GM21786 (cell line): Measurements from ENCODE around the gene OSTC.
"Not testable (repeated sequence)": the region's sequence is repeated elsewhere in the genome, so short reads cannot be mapped to it uniquely, and the experiment has no call there.

Experiments used
- ATAC-seq: cut with Tn5 transposase; IDR thresholded peaks from one replicate; pipeline ENCODE4 v1.9.1; 2021; ENCODE audit not compliant: unreplicated experiment

The OSTC gene

DNA sequence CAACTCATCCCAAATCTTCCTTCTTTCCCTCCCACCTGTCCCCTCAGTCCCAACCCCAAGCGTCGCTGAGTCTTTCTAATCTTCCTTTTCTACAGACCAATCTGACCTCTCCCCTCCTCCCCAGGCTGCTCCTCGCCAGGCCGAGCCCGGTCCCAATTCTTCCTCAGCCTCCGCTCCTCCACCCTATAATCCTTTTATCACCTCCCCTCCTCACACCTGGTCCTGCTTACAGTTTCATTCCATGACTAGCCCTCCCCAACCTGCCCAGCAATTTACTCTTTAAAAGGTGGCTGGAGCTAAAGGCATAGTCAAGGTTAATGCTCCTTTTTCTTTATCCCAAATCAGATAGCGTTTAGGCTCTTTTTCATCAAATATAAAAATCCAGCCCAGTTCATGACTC is 60.2 kb downstream of the OSTC start:
- ATAC-seq, result not testable (repeated sequence)

DNA sequence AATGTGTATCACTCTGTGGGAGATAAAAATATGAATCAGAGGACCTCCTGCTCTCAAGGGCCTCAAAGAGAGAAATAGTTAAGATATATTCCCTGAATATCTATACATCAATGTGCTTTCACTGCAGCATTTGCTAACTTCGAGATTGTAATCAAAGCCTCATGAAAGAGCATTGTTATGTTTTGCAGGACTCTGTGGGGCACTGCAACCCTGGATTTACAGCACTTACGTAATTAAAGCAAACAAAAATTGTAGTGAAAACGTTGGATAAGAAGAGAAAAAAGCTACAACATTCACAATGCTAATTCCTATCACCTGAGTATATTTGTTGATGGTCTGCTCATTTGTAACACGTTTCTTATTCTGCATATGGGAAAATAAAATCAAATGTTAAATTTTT is 64.5 kb downstream of the OSTC start:
- no peak for ATAC-seq

GRCh38 chr4:108716340-108716739 is 65.9 kb downstream of the OSTC start:
- ATAC-seq, result no peak

- no peak for ATAC-seq
Measured at GRCh38 chr4:108717386-108717785, 67.0 kb downstream of the OSTC start.
